ENCODE measurements around the gene CD6. TPM values are rescaled to one million over a fixed set of nuclear protein-coding genes. Genes with fewer than 3 reads are reported as not detected.

The CD6 gene, protein sequence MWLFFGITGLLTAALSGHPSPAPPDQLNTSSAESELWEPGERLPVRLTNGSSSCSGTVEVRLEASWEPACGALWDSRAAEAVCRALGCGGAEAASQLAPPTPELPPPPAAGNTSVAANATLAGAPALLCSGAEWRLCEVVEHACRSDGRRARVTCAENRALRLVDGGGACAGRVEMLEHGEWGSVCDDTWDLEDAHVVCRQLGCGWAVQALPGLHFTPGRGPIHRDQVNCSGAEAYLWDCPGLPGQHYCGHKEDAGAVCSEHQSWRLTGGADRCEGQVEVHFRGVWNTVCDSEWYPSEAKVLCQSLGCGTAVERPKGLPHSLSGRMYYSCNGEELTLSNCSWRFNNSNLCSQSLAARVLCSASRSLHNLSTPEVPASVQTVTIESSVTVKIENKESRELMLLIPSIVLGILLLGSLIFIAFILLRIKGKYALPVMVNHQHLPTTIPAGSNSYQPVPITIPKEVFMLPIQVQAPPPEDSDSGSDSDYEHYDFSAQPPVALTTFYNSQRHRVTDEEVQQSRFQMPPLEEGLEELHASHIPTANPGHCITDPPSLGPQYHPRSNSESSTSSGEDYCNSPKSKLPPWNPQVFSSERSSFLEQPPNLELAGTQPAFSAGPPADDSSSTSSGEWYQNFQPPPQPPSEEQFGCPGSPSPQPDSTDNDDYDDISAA
- not detected in 2 replicates for total RNA-seq

DNA sequence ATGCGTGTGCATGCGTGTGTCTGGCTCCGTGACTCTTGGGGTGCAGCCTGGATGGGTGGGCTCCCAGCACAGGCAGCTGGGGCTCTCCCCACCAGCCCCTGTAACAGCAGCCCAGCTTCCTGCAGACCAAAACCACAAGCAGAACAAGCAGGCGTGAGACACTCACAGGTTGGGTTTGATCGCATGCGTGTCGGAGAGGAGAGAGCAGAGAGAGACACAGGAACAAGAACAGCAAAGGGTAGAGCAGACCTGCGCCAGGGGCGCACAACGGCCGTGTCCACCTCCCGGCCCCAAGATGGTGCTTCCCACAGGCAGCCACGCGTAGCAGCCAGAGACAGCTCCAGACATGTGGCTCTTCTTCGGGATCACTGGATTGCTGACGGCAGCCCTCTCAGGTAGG, at the start of gene CD6:
Gene CD6, plus strand, starts transcription at position 161 of the 400 bp plus-strand sequence. Its CDS starts 186 bp downstream, at position 347.

DNA sequence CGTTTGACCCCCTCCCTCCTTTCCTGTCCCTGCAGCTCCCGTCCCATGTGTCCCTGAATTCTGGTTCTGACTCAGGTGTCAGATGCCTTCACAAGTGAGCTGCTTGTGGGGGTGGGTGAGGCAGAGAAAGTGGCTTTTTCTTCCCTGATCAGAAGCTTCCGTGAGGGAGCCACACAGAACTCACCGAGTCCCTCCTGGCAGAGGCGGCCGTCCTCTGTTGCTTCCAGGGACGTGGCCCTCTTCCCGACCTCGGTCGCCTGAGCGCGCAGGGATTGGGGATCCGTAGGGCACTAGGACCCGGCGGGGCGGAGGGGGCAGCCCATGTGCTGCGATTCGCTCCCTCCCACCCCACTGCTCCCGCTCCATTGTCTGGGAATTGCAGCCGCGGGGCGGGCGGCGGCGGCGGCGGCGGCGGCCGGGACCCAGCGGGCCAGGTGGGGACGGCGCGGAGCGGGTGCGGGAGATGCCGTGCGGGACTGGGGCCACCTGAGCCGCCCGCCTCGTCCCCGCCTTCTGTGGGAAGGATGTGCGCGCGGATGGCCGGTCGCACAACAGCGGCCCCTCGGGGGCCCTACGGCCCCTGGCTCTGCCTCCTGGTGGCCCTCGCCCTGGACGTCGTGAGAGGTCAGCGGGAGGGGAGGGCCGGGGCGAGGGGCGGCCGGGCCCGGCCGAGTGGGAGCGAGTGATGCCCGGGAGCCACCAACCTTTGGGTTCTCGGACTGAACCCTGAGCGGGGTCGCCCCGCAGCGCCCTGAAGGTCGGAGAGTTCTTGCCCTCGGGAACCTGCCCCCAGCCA, 47.2 kb upstream of the CD6 start, which contains the start of gene TMEM132A:
Gene TMEM132A, plus strand, starts transcription at position 351 of the 796 bp plus-strand sequence. Its CDS starts 174 bp downstream, at position 525.

DNA sequence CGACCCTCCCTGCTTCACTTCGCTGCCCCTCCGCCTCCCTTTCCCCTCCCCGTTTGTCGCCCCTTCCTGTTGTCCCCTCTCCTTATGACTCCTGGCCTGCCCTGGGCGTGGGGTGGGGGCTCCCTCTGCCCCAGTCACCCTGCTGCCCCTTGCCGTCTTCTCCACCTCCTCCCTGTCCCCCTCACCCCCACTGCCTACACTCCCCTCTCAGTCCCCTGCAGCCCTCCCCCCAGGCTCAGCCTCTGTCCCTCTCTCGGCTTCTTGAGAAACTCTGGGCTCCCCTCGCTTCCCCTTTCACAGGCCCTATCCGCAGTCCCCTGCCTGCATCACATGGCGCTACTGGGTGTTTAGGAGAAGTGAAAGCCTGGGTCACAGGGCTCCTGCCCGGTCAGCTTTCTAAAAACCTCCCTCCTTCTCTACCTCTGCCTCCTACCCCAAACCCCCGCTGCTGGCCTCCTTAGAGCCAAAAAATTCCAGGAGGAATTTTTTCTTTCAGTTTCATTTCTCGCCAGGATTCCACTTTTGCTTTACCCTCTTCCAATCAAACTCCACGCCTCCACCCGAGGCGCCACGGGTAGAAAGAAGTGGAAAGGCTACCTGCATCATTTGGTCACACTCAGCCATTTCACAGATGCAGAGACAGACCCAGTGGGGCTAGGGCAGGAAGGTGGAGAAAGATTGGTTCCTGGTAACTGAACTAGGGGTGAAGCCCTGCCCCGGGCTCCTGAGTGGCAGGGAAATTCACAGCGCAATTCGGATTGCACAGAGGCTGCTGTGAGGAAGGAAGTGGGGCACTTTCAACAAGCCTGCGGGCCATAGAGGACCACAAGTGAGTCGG, 19.4 kb upstream of the CD6 start, which contains the start of gene SLC15A3:
Gene SLC15A3, minus strand, starts transcription at position 273 of the 838 bp plus-strand sequence. CDS start 625 bp downstream, outside the sequence.

Other genes starting within 250 kb of the CD6 start
- not detected in 2 replicates for gene MS4A18, start 247.0 kb upstream of the CD6 start, total RNA-seq
- not detected in 2 replicates for gene MS4A15, start 214.8 kb upstream of the CD6 start, total RNA-seq
- gene MS4A10, start 186.3 kb upstream of the CD6 start, total RNA-seq: not detected in 2 replicates
- gene CCDC86, start 129.6 kb upstream of the CD6 start, total RNA-seq: 4.8 and 7.6 TPM in 2 replicates
- gene PTGDR2, start 115.7 kb upstream of the CD6 start, total RNA-seq: 0.28 TPM in 1 of 2 replicates, not detected in the other
- 0.55 and 1.00 TPM in 2 replicates for gene ZP1, start 104.1 kb upstream of the CD6 start, total RNA-seq
- 29.0 and 35.5 TPM in 2 replicates for gene PRPF19, start 65.1 kb upstream of the CD6 start, total RNA-seq
- gene TMEM109, start 57.5 kb upstream of the CD6 start, total RNA-seq: 17.8 and 21.1 TPM in 2 replicates
- 23.9 and 28.6 TPM in 2 replicates for gene TMEM132A, start 47.2 kb upstream of the CD6 start, total RNA-seq
- 13.8 and 15.8 TPM in 2 replicates for gene SLC15A3, start 19.5 kb upstream of the CD6 start, total RNA-seq
- gene CD5, start 130.8 kb downstream of the CD6 start, total RNA-seq: not detected in 2 replicates
- 5.5 and 7.6 TPM in 2 replicates for gene VPS37C, start 189.7 kb downstream of the CD6 start, total RNA-seq
- 0.57 TPM in 1 of 2 replicates, not detected in the other for gene PGA3, start 231.8 kb downstream of the CD6 start, total RNA-seq